Forelimb muscle (tissue), 1 donor: ENCODE data around the gene LEKR1. TPM values are rescaled to one million over a fixed set of nuclear protein-coding genes. Genes with fewer than 3 reads are reported as not detected.

Experiments used
- DNase-seq: peaks from one replicate; pipeline ENCODE4 v3.0.0-alpha.2; 2013; ENCODE audit warnings: low read depth
- polyA plus RNA-seq: library from polyadenylated mRNA; unstranded; fragments of 120-200 nt; gene quantifications from one replicate; pipeline ENCODE4 v1.2.1, GENCODE V29; 2013; ENCODE audit not compliant: insufficient read length

The LEKR1 gene
- polyA plus RNA-seq, 1 donor = 0.61 TPM

GRCh38 chr3:157058392-157059071 is 232.4 kb downstream of the LEKR1 start:
- DNase-seq = no peak

- DNase-seq = no peak
These were observed 233.0 kb downstream of the LEKR1 start for GRCh38 chr3:157059181-157059580.

- no peak for DNase-seq
These were observed 233.5 kb downstream of the LEKR1 start for GRCh38 chr3:157059661-157060060.

GRCh38 chr3:157061265-157061664 is 235.1 kb downstream of the LEKR1 start:
- DNase-seq = no peak

- DNase-seq = no peak
These were observed 237.3 kb downstream of the LEKR1 start for GRCh38 chr3:157063469-157063868.

GRCh38 chr3:157063926-157064325 is 237.8 kb downstream of the LEKR1 start:
- no peak for DNase-seq

- no peak for DNase-seq
These were observed 238.2 kb downstream of the LEKR1 start for GRCh38 chr3:157064402-157064801.

- DNase-seq = no peak
These were observed 239.0 kb downstream of the LEKR1 start for GRCh38 chr3:157065201-157065600.

- DNase-seq = no peak
These were observed 240.4 kb downstream of the LEKR1 start for GRCh38 chr3:157066335-157067098.

- DNase-seq = no peak
These were observed 241.0 kb downstream of the LEKR1 start for GRCh38 chr3:157067114-157067513.

- DNase-seq = no peak
These were observed 243.3 kb downstream of the LEKR1 start for GRCh38 chr3:157069406-157069805.

GRCh38 chr3:157069846-157070677 is 243.9 kb downstream of the LEKR1 start:
- DNase-seq = no peak

GRCh38 chr3:157070678-157070999 is 244.5 kb downstream of the LEKR1 start:
- no peak for DNase-seq

GRCh38 chr3:157071744-157072525 is 245.8 kb downstream of the LEKR1 start:
- no peak for DNase-seq

- no peak for DNase-seq
These were observed 247.7 kb downstream of the LEKR1 start for GRCh38 chr3:157073810-157074209.

GRCh38 chr3:157074490-157074889 is 248.3 kb downstream of the LEKR1 start:
- no peak for DNase-seq

GRCh38 chr3:157074981-157075380 is 248.8 kb downstream of the LEKR1 start:
- no peak for DNase-seq

GRCh38 chr3:157075693-157076420 is 249.7 kb downstream of the LEKR1 start:
- DNase-seq = no peak

GRCh38 chr3:157077565-157077991 is 251.4 kb downstream of the LEKR1 start:
- no peak for DNase-seq

GRCh38 chr3:157078131-157078810 is 252.1 kb downstream of the LEKR1 start:
- DNase-seq = no peak
